Stimulated activated CD8-positive, alpha-beta memory T cell treated with anti-CD3 and anti-CD28 coated beads, Interleukin-4, amount 100 ng/mL, for 24 hours (primary cell): ENCODE results near the gene EPG5.

Experiments
- DNase-seq: peaks from one replicate; pipeline ENCODE4 v3.0.0-alpha.2; 2020; ENCODE audit warnings: low read depth

Gene EPG5

GRCh38 chr18:45806226-45806625, 160.9 kb downstream of the EPG5 start:
- no peak for DNase-seq

- DNase-seq: no peak
Measured at GRCh38 chr18:45805551-45805950, 161.6 kb downstream of the EPG5 start.

GRCh38 chr18:45802814-45803492, 164.2 kb downstream of the EPG5 start:
- no peak for DNase-seq

DNA sequence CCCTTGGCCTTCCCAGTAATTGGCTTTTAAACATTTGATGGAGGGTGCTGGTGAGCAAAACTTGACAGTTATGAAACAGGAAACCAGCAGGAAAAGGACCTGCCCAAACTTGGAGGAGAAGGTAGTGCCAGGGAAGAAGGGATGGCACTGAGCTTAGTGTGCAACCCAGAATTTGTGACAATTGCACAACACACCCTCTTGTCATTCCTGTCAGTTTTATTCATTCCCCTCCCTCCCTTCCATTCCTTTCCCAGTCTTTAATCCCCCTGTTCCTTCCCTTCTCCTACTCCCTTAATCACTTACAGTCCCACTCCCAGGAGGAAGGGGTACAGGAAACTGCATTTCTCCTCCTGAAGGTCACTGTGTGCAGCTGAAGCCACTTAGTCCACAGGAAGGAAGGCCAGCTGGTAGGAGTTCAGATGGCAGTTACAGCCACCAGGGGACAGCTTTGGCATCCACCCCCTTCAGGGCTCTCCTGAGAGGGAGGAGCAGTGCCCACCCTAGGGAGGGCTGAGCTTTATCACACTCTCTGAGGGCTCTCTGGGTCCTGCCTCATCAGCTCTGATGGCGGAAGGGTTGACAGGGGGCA, 165.6 kb downstream of the EPG5 start:
- DNase-seq: no peak
